Activated gamma-delta T cell (primary cell): ENCODE measurements around the gene MACROD2.

Experiments used
- DNase-seq: peaks from one replicate; lab custom pipeline; 2025; lab: John Stamatoyannopoulos, UW

MACROD2 gene

DNA sequence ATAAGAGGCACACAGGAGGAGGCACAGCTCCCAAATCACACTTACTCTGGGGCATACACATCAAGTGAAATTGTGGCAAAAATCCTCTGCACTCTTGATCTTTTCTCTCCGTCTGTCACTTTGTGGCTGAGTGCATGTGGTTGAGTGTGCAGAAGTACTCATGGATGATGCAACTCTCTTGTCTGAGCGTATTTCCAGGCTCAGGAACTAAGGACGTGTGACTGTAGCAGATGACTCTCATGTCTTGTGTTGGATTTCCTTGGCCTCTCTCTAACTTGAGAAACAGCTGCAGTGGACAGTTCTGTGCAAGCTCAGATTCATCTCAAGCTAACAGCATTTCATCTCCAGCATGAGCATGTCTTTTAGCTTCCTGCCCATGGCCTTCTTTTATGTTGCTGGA is 587.5 kb downstream of the MACROD2 start:
- no peak for DNase-seq

DNA sequence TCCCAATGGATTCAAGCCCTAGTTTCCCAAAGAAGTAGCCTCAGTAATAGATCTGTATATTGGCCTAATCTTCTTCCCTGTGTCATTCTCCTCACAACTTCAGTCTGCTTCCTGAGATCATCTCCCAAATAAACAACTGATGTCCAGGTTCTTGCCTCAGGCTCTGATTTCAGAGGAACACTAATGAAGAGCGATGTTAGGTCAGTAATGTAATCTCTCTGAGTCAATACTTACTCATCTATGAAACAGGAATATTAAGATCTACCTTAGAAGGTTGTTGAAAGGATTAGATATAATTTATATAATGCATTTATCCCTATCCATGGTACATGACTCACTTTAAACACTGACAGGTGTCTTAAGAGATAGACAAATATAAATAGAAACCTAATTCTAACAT is 588.1 kb downstream of the MACROD2 start:
- DNase-seq, result no peak

DNA sequence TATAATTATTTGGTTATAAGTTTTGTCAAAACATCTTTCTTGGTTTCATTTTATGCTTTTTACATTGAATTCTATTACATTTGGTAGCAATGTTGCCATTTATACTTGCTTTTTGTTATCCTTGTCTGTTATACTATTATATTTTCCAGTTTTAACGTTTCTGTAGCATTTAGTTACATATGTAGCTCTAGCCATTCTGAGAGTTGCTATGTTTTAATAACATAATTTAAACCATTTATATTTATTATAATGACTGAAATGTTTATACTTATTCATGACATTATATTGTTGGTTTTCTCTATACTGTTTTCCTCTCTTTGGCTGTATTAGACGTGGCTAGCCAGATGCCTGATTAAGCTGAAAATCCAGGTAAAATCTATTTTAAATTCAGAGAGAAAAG is 594.1 kb downstream of the MACROD2 start:
- DNase-seq, result no peak

DNA sequence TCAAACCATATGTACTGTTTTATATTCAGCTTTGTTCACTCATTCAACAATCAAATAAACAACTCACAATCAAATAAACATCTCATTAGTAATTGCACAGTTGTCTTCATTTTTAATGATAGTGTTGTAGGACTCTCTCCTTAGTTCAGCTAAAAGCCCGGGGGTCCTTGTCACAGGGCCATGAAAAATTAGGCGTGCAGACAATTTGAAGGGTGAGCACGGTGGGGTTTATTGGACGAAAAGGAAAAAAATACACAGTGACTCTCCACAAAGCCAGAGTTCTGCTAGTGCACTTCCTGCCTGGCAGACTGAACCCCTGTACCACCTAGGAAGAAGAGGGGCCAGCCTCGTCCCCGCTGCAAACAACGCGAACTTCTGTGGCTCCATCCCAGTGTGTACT is 599.7 kb downstream of the MACROD2 start:
- no peak for DNase-seq

DNA sequence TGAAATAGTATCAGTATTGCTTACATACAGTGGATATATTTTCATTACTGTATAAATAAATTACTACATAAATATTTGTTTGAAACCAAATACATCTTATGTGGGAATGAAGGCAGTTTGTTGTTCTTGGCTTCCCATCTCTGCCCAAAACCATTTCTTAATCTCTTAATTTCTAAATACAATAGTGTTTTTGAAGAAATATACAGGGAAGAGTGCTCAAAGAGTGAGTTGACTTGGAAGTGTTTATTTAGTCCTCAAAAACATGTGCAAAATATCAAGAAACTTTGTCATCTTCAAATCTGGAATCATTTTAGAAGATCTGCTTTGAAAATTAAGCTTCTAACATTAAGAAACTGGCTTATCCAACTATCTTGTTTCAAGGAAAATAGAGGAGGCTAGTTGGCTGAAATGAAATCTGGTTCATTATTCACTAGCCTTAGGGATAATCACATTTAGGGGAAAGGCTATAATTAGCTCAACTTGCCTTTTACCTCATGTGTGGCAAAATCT is 601.9 kb downstream of the MACROD2 start:
- DNase-seq, result no peak

DNA sequence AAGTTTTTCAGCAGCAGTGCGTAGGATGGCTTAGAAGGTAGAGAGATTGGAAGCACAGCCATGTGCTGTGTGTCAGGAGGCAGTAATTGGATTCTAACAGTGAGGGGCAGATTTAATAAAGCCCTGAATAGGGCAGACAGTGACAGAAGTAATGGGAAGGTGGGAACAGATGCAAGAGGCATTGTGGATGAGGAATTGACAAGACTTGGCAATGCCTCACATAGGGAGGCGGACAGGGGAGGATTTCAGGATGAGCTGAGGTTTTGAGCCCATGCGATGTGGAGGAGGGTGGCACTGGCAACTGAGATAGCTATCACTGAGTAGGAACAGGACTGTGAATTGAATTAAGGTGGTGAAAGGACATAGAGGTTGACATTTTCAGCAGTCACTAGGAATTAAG is 604.3 kb downstream of the MACROD2 start:
- DNase-seq, result no peak

DNA sequence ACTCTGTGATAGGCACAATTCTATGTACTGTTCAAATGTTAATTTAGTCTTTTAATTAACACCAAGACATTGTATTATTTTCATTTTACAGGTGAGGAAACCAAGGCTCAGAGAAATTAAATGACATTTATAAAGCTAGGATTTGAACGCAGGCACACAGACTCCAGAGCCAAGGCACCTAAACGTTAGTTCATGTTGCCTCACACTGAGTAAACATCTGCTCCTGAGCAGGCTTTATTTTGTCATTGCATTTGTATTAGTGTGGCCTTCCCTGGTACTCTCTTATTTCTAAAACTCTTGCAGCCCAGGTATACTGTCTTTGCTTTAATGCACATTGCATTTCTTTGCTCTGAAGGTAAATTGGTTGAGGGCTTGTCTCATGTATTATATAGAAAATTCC is 605.2 kb downstream of the MACROD2 start:
- no peak for DNase-seq

DNA sequence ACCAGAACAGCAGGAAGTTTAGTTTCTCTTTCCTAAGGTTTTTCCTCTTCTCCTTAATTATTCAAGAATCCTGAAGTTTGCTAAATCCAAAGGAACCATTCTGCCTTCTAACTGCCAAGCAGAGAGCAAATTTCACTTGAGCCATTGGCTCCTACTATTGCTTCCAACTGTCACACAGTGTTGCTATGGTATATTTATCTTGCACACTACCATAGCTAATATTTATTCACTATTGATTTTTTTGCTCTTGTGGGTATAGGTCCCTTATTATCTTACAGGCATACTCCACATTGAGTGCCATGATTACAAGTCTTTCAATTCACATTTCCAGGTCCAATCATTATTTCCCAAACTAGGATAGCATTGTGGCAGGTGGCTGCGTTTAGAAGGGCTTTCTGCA is 608.8 kb downstream of the MACROD2 start:
- no peak for DNase-seq

DNA sequence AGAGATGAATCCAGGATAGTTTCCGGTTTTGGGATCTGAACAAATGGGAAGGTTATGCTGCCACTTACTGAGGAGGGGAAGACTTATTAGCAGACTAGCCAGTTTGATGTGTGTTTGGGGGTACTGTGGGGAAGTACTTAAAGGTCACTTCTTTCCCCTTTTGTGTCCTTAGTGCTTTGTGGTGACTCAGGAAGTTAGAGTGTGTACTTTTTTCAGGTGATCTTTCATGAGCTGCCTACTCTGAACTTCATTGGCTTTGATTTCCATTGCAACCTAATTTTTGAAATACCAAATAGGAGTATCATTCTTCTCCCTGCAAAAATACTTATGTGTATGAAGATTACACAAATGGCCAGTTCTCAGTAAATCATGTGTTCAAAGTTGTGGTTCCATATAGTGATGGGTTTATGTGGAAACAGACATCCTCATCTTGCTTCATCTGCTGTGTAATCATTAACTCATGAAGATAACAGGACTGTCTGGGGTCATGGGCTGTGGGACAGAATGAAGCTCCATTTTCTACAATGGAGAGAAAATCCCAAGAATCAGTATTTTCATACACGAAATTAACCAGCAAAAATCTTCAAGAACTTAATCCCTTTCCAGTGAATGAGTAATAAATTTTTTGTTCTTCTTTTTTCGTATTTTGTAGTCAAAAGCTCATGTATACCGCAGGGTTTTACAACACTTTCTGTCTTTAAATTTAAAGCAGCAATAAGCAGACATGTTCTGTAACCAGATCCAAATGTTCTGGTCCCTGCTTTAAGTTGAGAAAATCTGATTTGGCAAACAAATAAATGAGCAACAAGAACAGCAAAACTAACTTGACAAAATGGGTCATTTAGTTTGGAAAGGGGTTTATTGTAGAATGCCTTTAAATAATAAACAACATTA is 614.3 kb downstream of the MACROD2 start:
- DNase-seq, result no peak

DNA sequence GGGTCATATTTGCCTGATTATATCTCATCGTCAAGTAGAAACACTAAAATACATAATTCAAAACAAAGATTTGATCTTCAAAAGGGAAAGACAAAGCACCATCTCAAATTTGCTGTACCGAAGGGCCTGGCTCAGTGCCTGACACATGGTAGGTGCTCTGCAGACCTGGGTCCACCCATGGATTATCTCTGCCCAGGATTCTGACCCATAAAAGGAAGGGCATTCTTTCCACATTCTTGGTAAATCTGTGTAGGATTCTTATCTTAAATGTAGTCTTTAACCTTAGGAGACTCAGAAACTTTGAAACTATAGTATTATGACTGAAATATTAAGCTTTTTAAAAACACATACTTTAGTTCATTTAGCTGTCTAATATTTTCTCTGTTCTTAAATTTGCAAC is 616.2 kb downstream of the MACROD2 start:
- no peak for DNase-seq

DNA sequence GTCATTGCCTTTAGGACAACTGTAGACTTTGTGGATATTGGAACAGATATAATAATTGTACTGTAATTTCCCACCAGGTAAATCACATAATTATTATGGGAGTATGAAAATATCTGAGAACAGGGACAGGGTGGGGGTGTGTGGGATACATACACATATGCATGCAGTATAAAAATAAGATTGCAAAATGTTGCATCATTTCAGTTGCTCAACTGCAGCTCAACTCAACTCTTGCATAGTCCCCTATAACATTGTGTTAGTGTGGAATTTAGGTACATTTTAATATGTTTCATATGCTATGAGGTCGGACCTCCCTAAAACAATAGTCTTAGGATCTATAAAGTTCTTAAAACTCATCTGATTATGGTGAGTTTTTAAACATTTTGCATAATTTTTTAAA is 617.1 kb downstream of the MACROD2 start:
- no peak for DNase-seq

DNA sequence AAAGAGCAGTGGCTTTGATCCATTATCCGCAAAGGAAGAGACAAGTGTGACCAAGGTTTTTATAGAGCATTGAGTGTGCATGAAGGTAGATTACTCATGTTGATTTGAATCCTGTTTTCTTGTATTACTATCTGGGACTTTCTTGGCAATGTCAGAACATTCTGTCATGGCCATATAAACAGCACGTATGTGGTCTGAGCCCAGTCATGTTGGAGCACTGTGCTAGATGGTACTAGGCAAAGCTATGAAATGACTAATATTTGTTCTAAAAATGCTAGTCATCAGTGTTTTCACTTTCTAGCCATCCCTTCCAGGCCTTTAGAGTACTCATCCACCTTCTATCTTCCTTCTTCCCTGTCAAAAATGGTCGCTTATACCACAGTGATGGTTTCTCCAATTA is 620.7 kb downstream of the MACROD2 start:
- no peak for DNase-seq

DNA sequence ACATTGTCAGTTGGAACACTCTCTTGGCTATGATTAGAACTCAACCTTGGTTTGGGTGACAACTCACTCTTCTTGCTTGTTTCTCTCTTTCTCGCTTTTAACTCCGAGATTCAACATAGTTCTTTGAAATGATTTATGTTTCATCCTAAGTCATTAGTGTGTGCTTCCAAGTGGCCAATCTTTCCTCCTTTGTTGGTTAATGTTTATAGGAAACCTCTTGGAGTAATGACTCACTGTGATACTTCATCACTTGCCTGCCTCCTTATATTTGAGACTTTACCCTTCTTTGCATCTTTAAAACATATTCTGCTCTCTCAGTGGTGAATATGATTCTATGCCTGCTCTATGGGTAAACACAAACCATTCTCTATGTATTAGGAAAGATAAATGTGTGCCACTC is 621.8 kb downstream of the MACROD2 start:
- DNase-seq, result no peak

DNA sequence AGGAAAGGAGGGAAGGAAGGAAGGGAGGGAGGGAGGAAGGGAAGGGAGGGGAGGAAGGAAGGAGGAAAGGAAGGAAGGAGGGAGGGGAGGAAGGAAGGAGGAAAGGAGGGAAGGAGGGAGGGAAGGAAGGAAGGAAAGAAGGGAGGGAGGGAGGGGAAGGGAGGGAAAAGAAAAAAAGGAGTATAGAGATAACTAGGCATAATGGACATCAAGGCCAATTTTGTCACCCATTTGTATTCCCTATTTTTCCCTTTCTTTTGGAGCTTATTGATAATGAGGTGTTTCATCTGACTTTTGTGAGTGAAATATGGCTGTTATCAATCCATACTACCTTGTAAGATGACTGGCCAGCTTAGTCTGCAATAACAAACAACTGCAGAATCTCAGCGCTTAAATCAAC is 624.1 kb downstream of the MACROD2 start:
- no peak for DNase-seq

DNA sequence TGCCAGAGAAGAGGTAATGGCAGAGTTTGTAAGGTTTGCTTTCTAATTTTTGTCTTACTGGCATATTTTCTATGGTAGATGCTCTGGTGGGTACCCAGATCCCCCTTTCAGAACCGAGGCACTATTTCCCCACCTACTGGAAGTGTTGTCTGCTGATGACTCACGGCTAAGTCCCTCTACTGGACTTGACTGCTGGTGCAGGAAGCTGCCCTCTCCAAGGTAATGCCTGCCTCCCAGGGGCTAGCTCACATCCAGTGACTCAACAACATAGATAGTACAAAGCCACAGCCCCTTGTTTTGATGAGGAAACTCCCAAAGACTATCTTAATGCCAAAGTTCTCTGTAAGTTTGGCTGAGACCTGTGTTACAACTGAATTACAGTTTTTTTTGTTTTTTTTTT is 627.5 kb downstream of the MACROD2 start:
- DNase-seq, result no peak

DNA sequence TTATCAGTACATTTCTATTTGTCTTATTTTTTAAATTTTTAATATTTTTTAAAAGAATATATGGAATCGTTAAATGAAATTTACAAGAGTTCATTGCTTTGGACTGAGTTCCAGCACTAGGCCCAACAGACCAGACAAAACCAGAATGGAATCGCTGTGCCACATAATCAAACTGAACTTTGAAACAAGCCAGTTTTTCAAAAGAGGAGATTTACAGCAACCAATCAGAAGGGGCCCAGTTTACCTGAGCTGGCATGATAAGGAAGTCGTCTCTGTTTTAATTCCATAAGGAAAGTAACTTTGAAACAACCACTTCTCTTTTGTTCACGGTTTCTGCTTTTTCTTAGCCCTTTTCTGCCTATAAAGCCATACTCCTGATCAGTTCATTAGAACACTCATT is 635.7 kb downstream of the MACROD2 start:
- DNase-seq, result no peak

DNA sequence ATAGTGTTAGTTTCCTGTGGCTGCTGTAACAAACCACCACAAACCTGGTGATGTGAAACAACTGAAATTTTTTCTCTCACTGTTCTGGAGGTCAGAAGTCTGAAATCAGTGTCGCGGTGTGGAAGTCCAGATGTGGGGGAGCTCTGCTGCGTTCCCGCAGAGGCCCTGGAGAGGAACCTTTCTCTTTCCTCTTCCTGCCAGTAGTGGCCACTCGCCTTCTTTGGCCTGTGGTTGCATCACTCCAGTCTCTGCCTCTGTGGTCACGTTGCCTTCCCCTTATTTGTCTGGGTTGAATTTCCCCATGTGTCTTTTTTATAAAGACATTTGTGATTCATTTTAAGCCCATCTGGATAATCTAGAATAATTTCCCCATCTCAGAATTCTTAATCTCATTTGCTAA is 637.6 kb downstream of the MACROD2 start:
- DNase-seq, result no peak

DNA sequence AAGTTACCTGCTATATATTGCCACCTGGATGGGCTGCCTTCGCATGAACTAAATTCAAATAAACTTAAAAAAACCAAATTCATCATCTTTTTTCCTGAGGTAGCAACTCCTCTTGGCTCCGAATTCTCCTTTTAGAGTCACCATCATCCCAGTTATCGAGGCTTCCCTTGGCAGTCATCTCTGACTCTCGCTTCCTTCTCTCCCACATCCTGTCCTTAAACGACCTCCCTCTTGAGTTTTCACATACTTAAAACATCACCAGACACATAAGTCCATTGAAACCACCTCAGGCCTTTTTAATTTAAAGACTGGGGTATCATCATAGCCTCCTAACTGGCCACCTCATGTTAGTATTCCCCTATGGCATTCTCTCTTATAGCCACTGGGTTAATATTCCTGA is 638.2 kb downstream of the MACROD2 start:
- DNase-seq, result no peak

DNA sequence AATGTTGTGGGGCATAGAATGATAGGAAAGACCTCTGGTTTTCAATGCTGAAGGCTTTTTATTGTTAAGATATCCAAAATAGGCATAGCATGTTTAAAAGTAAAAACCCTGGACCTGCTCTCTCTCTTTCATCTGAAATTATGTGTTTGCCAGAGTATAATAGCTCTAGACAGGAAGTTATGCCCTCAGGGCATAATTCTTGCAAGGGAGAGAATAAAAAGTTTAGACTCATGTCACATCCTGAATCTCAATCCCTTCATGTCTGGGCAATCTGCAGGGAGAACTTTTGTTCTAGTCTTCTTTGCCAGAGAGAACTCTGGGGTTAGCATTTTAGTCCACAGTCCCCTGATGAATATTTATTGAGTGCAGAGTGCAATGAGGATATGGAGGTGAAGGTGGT is 639.3 kb downstream of the MACROD2 start:
- DNase-seq, result no peak

DNA sequence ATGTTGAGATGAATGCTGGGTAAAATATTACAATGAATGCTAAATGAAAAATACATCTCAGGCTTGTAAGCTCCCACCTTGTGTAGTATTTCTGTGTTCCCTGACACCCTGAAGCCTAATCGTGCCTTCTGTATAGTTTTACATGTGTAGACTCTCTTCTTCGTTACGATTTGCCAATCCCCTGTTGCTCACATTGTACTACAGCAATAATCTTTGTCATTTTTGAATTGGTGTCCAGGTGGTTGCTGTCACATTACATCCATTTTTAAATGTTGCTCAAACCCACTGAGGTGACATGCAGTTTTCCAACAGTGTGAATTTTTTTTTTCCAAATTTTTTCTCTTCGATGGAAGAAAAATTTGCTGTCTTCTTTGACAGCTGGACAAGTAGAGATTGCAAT is 642.1 kb downstream of the MACROD2 start:
- no peak for DNase-seq

DNA sequence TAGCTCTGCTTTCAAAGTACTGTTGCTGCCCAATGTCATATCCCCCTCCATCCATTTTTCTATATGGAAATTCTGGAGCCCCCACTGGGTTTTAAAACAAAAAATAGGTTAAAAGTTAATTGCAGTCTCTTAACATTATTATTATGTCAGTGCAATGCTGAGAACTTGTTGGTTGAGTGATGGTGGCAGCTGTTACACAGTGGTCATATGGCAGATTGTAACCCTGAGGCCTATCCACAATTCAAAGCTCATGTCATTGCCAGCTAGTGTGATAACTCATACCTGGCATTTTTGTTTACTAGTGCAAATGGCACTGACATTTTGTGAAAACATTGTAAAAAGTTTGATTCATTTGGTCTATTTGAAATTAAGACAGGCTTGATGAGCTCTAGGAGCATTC is 647.8 kb downstream of the MACROD2 start:
- DNase-seq, result no peak

DNA sequence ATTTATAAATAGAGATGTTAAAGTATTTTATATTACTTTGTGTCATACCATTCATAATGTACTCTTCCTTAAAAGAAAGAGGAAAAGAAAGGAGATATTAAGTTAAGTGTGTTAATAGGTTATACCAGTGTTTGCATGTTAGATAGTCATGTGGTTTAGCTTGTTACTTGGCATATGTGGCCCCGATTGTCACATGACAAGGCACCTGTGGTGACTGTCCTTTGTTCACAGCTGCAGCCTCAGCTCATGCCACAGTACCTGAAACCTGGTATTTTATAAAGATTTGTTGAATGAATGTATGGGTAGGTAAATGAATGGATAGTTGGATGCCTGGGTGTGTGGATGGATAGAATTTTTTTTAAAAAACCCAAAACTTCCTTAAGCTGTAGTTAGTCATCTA is 648.2 kb downstream of the MACROD2 start:
- DNase-seq, result no peak

DNA sequence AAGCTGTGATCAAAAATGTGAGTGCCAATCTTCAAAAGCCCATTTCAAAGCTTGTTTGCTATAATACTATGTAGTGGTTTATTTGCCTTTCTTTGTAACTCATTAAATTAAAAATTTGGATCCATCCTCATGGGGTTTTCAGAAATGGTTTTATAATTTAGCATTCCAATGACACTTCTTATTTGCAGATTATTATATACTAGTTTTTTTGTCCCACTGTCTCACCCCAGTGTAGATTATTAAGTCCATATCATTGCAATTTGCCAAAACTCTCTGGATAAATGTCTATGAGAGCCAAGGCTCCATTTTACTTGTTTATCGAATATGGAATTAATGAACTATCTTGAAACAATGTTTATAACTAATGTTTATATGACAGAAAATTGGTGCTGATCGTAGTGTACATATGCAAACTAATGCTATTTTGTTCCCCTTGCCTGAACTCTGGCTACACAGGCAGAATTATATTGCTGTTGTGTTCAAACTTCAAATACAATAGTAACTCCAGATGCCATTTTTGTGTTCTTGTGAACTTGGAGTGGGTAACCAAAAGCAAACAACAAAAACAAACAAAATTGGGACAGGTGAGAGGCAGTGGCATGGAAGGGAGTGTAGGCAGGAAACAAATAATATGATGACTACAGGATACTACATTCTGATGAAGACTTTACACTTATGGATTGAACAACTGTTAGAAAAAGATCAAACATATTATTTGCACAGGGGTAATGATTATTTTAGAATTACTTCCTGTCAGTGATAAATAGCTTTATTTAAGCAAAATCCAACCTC is 649.2 kb downstream of the MACROD2 start:
- no peak for DNase-seq
